PFSK-1 (cell line): ENCODE measurements around the gene EIF2S1.

Experiments
- FOXP2 ChIP-seq: optimal IDR thresholded peaks from 2 replicates; pipeline ENCODE3; 2011; ENCODE audit warnings: borderline replicate concordance, control low read depth, inconsistent platforms; ENCODE audit not compliant: insufficient read depth; ENCODE audit errors: extremely low read length, extremely low read depth
- POLR2AphosphoS5 ChIP-seq: IDR thresholded peaks from 2 replicates; pipeline ENCODE4 v1.6.1; 2012; ENCODE audit warnings: low read depth, mild to moderate bottlenecking, control low read depth, low read length, moderate library complexity
- REST ChIP-seq, 2 experiments: IDR thresholded peaks; 2 replicates each; pipeline versions ENCODE4 v1.6.1 to v1.8.0; 2011 to 2012; ENCODE audit warnings: low read depth in 2 of 2, low read length in 2 of 2, control low read depth in 1 of 2, inconsistent platforms in 1 of 2, mild to moderate bottlenecking in 1 of 2, moderate library complexity in 1 of 2; ENCODE audit not compliant: insufficient read depth in 1 of 2
- SIN3A ChIP-seq: IDR thresholded peaks from 2 replicates; pipeline ENCODE4 v1.6.1; 2012; ENCODE audit warnings: mild to moderate bottlenecking, low read length, moderate library complexity, borderline replicate concordance; ENCODE audit not compliant: insufficient read depth
- TAF1 ChIP-seq: IDR thresholded peaks from 2 replicates; pipeline ENCODE4 v1.6.1; 2012; ENCODE audit warnings: low read length, control low read depth, borderline replicate concordance; ENCODE audit not compliant: insufficient read depth

GRCh38 chr14:67418401-67419191 is 58.5 kb downstream of the EIF2S1 start:
- TF ChIP-seq POLR2AphosphoS5 (no peak), REST (IDR thresholded peaks at IDR 0.05; ENCODE audit: insufficient read depth in 1 of 2, low read depth in 2 of 2, low read length in 2 of 2) (no peak), SIN3A (no peak), TAF1 (no peak), FOXP2 (no peak)
